Measurements from ENCODE around the gene MBLAC1.
A peak's percentile ranks its signal among the peaks of the same experiment; 100 is the strongest.
"Not testable (repeated sequence)": the region's sequence is repeated elsewhere in the genome, so short reads cannot be mapped to it uniquely, and the experiment has no call there.

Gene MBLAC1

GRCh38 chr7:100124301-100125230 is 2.2 kb upstream of the MBLAC1 start:
- DNase-seq, result peak; percentile 76

- no peak for DNase-seq
Measured at GRCh38 chr7:100126239-100126930, 382 bp upstream of the MBLAC1 start.

DNA sequence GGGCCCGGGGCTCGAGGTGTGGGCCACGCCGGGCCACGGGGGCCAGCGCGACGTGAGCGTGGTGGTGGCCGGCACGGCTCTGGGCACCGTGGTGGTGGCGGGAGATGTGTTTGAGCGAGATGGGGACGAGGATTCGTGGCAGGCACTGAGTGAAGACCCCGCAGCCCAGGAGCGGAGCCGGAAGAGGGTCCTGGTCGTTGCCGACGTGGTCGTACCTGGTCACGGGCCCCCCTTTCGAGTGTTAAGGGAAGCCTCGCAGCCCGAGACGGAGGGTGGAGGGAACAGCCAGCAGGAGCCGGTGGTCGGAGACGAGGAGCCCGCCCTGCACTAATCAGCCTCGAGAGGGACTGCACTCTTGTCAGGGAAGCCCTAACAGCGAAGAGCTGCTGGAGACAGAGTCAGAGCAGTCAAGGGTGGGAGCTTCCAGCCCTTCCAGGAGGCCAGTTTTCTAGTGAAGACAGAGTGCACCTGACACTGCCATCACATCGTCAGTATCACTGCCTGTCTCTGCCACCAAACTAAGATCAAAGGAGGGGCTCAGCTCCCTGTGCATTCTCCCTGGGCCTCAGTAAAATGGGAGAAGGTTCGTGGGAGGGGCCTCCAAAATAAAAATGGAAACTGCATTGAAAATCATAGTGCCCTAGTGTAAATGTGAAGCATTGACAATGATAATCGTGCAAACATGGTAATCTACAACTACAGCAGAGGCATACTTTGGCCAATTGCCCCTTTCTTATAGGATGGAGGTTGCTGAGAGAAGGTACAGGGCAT is 1.3 kb downstream of the MBLAC1 start:
- DNase-seq, result peak; percentile 72

DNA sequence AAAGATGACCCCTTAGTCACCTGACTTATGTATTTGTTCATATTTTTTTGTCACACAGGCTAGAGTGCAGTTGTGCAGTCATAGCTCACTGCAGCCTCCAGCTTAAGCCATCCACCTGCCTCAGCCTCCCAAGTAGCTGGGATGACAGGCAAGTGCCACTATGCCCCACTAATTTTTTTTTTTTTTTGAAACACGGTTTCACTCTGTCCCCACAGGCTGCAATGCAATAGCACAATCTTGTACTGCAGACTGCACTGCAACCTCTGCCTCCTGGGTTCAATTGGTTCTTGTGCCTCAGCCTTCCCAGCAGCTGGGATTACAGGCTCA is 1.8 kb downstream of the MBLAC1 start:
- no peak for DNase-seq

- DNase-seq, result not testable (repeated sequence)
Measured at GRCh38 chr7:100130220-100130607, 3.4 kb downstream of the MBLAC1 start.

DNA sequence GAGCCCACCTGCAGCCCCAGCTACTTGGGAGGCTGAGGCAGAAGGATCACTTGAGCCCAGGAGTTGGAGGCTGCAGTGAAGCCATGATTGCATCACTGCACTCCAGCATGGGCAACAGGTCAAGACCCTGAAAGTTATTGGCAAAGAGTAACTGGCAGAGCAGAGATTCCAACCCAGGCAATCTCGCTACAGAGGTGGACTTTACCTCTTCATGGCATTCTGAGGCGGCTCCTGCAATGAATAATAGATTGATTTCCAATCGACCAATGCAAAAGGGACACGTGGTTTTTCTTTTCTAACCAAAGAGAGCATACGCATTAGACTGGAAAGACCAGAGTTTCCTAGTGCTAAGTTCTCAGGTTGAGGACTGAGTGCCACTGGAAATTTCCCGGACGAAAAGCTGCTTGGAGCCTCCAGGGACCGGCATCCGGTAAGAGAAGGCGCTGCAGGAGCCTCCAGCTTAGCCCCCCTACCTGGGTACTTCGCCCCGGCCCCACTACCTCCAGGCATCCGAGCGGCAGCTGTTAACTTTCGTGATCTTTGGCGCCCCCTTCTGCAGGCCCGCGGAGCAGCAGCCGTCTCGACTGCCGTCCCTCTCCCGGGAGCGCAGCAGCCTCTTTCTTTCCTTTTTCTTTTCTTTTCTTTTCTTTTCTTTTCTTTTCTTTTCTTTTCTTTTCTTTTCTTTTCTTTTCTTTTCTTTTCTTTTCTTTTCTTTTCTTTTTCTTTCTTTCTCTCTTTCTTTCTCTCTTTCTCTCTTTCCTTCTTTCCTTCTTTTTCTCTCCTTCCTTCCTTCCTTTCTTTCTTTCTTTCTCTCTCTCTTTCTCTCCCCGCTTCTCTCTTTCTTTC is 4.1 kb downstream of the MBLAC1 start:
- peak; percentile 86 for DNase-seq

GRCh38 chr7:100132126-100132525 is 5.4 kb downstream of the MBLAC1 start:
- DNase-seq, result no peak

- peak; percentile 86 for DNase-seq
Measured at GRCh38 chr7:100132697-100133151, 6.0 kb downstream of the MBLAC1 start.

DNA sequence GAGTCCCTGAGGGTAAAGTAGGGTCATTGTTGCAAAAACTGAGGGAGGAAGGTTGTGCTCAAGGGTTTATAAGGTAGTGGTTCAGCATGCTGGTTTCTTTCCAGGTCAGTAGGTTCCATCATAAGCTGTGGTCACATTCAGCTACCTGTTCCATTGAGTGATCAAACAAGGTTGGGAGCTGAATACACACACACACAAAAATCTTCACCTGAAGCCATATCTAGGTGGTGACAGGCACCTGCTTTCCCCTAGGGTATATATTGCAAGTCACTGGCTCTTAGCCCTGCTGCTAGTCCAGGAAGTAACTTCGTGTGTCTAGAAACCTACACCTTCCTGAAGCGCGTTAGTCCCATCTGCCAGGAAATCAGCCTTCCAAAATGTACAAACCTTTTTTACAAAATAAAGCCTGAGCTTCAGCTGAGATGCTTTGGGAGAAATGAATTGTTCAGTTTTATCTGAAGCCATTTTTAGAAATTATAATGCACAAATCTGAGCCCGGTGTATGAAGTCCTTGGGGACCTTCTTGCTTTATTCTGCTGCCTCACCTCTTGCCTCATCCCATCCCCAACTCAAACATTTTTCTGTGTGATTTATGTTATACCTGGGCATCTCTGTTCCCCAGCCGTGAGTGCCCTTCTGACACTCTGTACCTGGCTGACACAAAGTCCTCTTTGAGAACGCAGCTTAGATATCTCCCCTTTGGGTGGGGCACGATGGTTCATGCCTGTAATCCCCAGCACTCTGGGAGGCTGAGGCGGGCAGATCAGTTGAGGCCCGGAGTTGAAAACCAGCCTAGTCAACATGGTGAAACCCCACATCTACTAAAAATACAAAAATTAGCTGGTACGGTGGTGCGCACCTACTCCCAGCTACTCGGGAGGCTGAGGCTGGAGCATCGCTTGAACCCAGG is 11.3 kb downstream of the MBLAC1 start:
- no peak for DNase-seq

- peak; percentile 51 for DNase-seq
Measured at GRCh38 chr7:100141555-100141949, 14.8 kb downstream of the MBLAC1 start.

DNA sequence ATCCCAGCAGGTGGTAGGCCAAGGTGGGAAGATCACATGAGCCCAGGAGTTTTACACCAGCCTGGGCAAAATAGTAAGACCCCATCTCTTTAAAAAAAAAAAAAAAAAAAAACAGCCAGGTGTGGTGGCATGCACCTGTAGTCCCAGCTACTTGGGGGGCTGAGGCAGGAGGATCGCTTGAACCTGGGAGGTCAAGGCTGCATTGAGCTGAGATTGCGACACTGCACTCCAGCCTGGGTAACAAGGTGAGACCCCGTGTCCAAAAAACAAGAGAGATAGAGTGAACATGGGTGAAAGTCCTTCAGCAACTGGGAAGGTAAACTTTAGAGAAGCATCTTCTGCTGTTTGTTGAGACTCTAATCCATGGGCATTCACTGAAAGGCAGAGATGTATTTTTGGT is 15.7 kb downstream of the MBLAC1 start:
- DNase-seq, result no peak

GRCh38 chr7:100146350-100146749 is 19.6 kb downstream of the MBLAC1 start:
- peak; percentile 68 for DNase-seq

DNA sequence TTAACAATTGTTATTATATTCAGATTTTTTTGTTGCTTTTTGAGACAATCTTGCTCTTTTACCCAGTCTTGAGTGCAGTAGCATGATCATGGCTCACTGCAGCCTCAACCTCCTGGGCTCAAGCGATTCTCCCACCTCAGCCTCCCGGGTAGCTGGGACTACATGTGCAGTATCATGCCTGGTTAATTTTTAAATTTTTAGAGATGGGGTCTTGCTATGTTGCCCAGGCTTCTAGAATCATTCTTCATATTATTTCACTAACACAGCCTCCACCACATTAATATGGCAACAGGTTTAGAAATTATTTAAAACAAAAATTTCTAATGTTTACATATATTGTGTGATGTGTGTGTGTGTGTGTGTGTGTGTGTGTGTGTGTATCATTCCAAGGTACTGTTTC is 20.5 kb downstream of the MBLAC1 start:
- no peak for DNase-seq

DNA sequence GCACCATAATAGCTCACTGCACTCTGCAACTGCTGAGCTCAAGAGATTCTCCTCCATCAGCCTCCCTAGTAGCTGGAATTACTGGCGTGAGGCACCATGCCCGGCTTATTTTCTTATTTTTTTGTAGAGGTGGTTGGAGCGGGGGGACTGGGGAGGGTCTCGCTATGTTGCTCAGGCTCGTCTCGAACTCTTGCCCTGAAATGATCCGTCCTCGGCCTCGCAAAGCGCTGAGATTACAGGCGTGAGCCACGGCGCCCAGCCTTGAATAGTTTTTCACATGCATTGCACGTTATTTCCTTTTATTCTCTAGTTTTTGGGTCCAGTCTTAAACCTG is 21.4 kb downstream of the MBLAC1 start:
- DNase-seq, result no peak

GRCh38 chr7:100148559-100149328 is 22.0 kb downstream of the MBLAC1 start, which contains the start of gene LAMTOR4:
LAMTOR4 (plus strand) TSS chr7:100148918; CDS start chr7:100148973, 55 bp downstream.
- peak; percentile 100 for DNase-seq

DNA sequence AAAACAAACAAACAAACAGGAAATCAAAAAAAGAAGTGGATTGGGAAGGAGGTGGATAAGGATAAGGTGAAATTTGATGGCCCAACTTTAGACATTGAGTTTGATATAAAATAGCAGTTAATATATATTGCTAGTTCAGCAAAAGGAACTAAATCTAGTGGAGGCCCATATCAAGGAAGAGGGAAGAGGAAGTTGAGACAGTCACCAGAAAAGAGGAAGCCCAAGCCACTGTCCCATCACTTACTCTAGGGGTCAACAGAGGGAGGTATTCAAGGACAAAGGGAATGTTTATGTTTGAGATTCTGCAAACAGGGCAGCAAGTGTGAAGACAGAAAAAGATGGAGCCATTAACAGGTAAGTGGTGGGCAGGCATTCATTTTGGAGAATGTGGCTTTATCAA is 25.6 kb downstream of the MBLAC1 start:
- peak; percentile 57 for DNase-seq

DNA sequence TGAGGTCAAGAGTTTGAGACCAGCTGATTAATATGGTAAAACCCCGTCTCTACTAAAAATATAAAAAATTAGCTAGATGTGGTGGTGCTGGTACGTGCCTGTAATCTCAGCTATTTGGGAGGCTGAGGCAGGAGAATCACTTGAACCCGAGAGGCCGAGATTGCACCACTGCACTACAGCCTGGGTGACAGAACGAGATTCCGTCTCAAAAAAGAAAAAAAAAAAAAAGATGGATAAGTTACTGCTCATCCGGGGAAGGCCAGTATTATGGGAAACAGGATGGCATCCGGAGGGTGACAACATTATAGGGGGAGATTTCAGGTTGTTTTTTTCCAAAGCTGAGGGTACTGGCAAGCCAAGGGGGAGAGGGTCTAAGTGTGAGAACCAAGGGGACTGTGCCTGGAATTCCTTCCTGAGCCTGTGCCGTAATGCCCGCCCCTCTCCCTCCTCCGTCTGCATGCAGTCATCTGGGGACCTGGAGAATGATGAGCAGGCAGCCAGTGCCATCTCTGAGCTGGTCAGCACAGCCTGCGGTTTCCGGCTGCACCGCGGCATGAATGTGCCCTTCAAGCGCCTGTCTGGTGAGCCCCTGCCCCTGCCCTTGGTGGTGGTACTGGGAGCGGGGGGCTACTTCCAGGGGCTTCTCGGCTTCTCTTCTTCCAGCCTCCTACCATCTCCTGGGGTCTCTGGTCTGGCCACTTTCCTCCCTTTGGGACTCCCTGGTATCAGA is 26.3 kb downstream of the MBLAC1 start:
- no peak for DNase-seq

DNA sequence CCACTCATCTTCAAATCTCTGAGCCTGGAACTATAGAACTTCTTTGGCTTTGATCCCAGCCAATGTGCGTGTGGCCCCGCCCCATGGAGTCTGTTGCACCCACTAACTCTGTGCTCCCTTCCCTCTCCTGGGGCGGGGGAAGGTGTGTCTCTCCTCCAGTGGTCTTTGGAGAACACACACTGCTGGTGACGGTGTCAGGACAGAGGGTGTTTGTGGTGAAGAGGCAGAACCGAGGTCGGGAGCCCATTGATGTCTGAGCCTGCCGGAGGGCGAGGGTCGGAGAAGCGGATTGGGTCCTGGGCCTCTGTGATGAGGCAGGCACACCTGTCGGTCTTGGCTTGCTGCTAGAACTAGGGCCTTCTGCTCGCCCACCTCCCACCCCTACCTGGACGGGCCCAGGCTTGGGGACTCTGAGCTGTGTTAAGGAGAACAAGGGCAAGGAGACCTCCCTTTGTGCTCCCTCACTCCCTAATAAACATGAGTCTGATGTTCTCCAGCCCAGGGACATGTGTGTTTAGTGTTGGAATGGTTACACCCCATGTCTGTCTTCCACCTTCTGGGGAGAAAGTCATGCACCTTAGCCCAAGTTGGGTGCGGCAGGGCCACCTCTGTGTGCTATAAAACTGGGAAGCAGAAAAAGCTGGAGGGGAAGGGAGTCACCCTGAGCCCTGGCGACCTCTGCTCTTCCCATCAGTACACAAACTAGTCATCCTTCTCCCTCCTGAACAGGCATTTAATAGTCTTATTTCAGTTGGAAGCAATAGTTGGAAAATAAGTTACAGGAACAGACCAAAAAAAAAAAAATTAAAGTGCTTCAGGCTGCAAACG is 27.2 kb downstream of the MBLAC1 start:
- peak; percentile 75 for DNase-seq

Measured in hematopoietic multipotent progenitor cell treated with erythropoietin and hydrocortisone succinate and interleukin-3 and kit ligand, for 6 days (in vitro differentiated cells).